H9 (cell line): ENCODE measurements around the gene ARID1B. TPM values are rescaled to one million over a fixed set of nuclear protein-coding genes. Genes with fewer than 3 reads are reported as not detected.

Source experiments
- DNase-seq: peaks from one replicate; pipeline ENCODE4 v3.0.0-alpha.2; 2017
- H2AFZ ChIP-seq: one replicate; pipeline ENCODE4 v1.6.1; 2013; ENCODE audit warnings: mild to moderate bottlenecking, low read length, control low read depth, moderate library complexity
- H2AK5ac ChIP-seq: 2 replicates; pipeline ENCODE4 v1.6.1; 2013; ENCODE audit warnings: low read length, control low read depth, mixed read lengths; ENCODE audit not compliant: insufficient read length
- H2BK120ac ChIP-seq: one replicate; pipeline ENCODE4 v1.6.1; 2013; ENCODE audit warnings: low read depth, mild to moderate bottlenecking, low read length, control low read depth, inconsistent platforms; ENCODE audit not compliant: poor library complexity, severe bottlenecking
- H2BK12ac ChIP-seq: 2 replicates; pipeline ENCODE4 v1.6.1; 2013; ENCODE audit warnings: low read length, control low read depth, mixed read lengths, low read depth; ENCODE audit not compliant: insufficient read length
- H2BK15ac ChIP-seq: 2 replicates; pipeline ENCODE4 v1.6.1; 2013; ENCODE audit warnings: low read depth, low read length, control low read depth
- H2BK20ac ChIP-seq: one replicate; pipeline ENCODE4 v1.6.1; 2013; ENCODE audit warnings: low read depth, mild to moderate bottlenecking, low read length, control low read depth, inconsistent platforms; ENCODE audit not compliant: poor library complexity, severe bottlenecking
- H2BK5ac ChIP-seq: 2 replicates; pipeline ENCODE4 v1.6.1; 2013; ENCODE audit warnings: low read length, control low read depth, mixed read lengths; ENCODE audit not compliant: insufficient read length
- H3K14ac ChIP-seq: 2 replicates; pipeline ENCODE4 v1.6.1; 2013; ENCODE audit warnings: low read length, control low read depth; ENCODE audit not compliant: insufficient read depth
- H3K18ac ChIP-seq: 2 replicates; pipeline ENCODE4 v1.6.1; 2013; ENCODE audit warnings: low read depth, mild to moderate bottlenecking, mixed read lengths, low read length, control low read depth; ENCODE audit not compliant: insufficient read length
- H3K23ac ChIP-seq: 2 replicates; pipeline ENCODE4 v1.6.1; 2013; ENCODE audit warnings: low read length, control low read depth, mixed read lengths, low read depth; ENCODE audit not compliant: insufficient read length
- H3K23me2 ChIP-seq: 2 replicates; pipeline ENCODE4 v1.6.1; 2013; ENCODE audit warnings: low read depth, mild to moderate bottlenecking, mixed read lengths, low read length, control low read depth; ENCODE audit not compliant: insufficient read length, poor library complexity, severe bottlenecking
- H3K27ac ChIP-seq: 2 replicates; pipeline ENCODE4 v1.5.1; 2013; ENCODE audit warnings: low read length, control low read depth, mixed read lengths, low read depth; ENCODE audit not compliant: insufficient read length
- H3K27me3 ChIP-seq: 2 replicates; pipeline ENCODE4 v1.6.1; 2013; ENCODE audit warnings: low read length, control low read depth, inconsistent platforms; ENCODE audit not compliant: insufficient read depth
- H3K4ac ChIP-seq: 2 replicates; pipeline ENCODE4 v1.6.1; 2013; ENCODE audit warnings: low read depth, mild to moderate bottlenecking, control low read depth, inconsistent platforms, low read length, moderate library complexity
- H3K4me1 ChIP-seq: 2 replicates; pipeline ENCODE4 v1.6.1; 2013; ENCODE audit warnings: low read length, control low read depth, inconsistent platforms; ENCODE audit not compliant: insufficient read depth
- H3K4me2 ChIP-seq: 2 replicates; pipeline ENCODE4 v1.6.1; 2013; ENCODE audit warnings: low read length, control low read depth, mixed read lengths; ENCODE audit not compliant: insufficient read length, insufficient read depth
- H3K56ac ChIP-seq: 2 replicates; pipeline ENCODE4 v1.6.1; 2013; ENCODE audit warnings: low read depth, mild to moderate bottlenecking, mixed read lengths, low read length, control low read depth; ENCODE audit not compliant: insufficient read length
- H3K79me1 ChIP-seq: 2 replicates; pipeline ENCODE4 v1.6.1; 2013; ENCODE audit warnings: low read depth, mild to moderate bottlenecking, moderate library complexity, low read length, control low read depth, inconsistent platforms; ENCODE audit not compliant: insufficient read depth, poor library complexity, severe bottlenecking
- H3K79me2 ChIP-seq: 2 replicates; pipeline ENCODE4 v1.6.1; 2013; ENCODE audit warnings: low read length, control low read depth, inconsistent platforms; ENCODE audit not compliant: insufficient read depth
- H3K9ac ChIP-seq: 2 replicates; pipeline ENCODE4 v1.6.1; 2013; ENCODE audit warnings: low read length, control low read depth, mixed read lengths; ENCODE audit not compliant: insufficient read length; ENCODE audit errors: extremely low read depth
- H3K9me3 ChIP-seq: one replicate; pipeline ENCODE4 v1.6.1; 2013; ENCODE audit warnings: low read depth, low read length, inconsistent platforms; ENCODE audit not compliant: control insufficient read depth
- H3T11ph ChIP-seq: one replicate; pipeline ENCODE4 v1.6.1; 2013; ENCODE audit warnings: mild to moderate bottlenecking, low read length, control low read depth, inconsistent platforms
- H4K20me1 ChIP-seq: one replicate; pipeline ENCODE4 v1.6.1; 2013; ENCODE audit not compliant: control insufficient read depth, insufficient read length, insufficient read depth
- H4K5ac ChIP-seq: 2 replicates; pipeline ENCODE4 v1.6.1; 2013; ENCODE audit warnings: low read depth, mild to moderate bottlenecking, mixed read lengths, low read length, control low read depth; ENCODE audit not compliant: insufficient read length
- H4K8ac ChIP-seq: replicated peaks from 2 replicates; pipeline ENCODE4 v1.6.1; 2013; ENCODE audit warnings: low read length, control low read depth, mixed read lengths, low read depth; ENCODE audit not compliant: insufficient read length
- H4K91ac ChIP-seq: 2 replicates; pipeline ENCODE4 v1.6.1; 2013; ENCODE audit warnings: low read depth, mild to moderate bottlenecking, moderate library complexity, mixed read lengths, low read length, control low read depth; ENCODE audit not compliant: insufficient read length
- H3K27ac Mint-ChIP-seq, 3 experiments: 2 replicates in 2 of 3; 3 replicates in 1 of 3; pipeline ENCODE4 v1.8.0; 2020 to 2021; ENCODE audit warnings: mixed read lengths in 3 of 3, mild to moderate bottlenecking in 1 of 3, moderate library complexity in 1 of 3
- H3K27me3 Mint-ChIP-seq: 2 replicates; pipeline ENCODE4 v1.8.0; 2021; ENCODE audit warnings: low read depth, mild to moderate bottlenecking, moderate library complexity, mixed read lengths
- H3K36me3 Mint-ChIP-seq, 3 experiments: 2 replicates in 2 of 3; 3 replicates in 1 of 3; pipeline ENCODE4 v1.8.0; 2020 to 2021; ENCODE audit warnings: low read depth in 3 of 3, mixed read lengths in 3 of 3; ENCODE audit not compliant: insufficient read depth in 1 of 3
- H3K4me1 Mint-ChIP-seq, 2 experiments: 2 replicates each; pipeline ENCODE4 v1.8.0; 2020; ENCODE audit warnings: mixed read lengths in 2 of 2
- H3K4me3 Mint-ChIP-seq, 2 experiments: 2 replicates in 1 of 2; 3 replicates in 1 of 2; pipeline ENCODE4 v1.8.0; 2020 to 2021; ENCODE audit warnings: mild to moderate bottlenecking in 2 of 2, mixed read lengths in 2 of 2, moderate library complexity in 1 of 2
- H3K9me3 Mint-ChIP-seq, 2 experiments: 2 replicates in 1 of 2; 3 replicates in 1 of 2; pipeline ENCODE4 v1.8.0; 2020; ENCODE audit warnings: mild to moderate bottlenecking in 2 of 2, mixed read lengths in 2 of 2, moderate library complexity in 1 of 2
- WGBS: extraction: QIAGEN DNeasy Blood & Tissue Kit; methylation state at CpG from one replicate; pipeline ENCODE4 v1.1.7; 2013; ENCODE audit warnings: missing lambda C conversion rate, low lambda C conversion rate, mixed read lengths; ENCODE audit not compliant: insufficient read length; ENCODE audit errors: extremely low coverage; 5-methylcytosine and 5-hydroxymethylcytosine counted together
- total RNA-seq: library from RNA; stranded (reverse); gene quantifications from 2 replicates; pipeline ENCODE4 v1.2.1, GENCODE V29; 2021
- TF ChIP-seq, protein P1 (sequence below): fragments of 200-600 bp; sonication (generic); conservative IDR thresholded peaks from 3 replicates; pipeline ENCODE4 v1.8.0; 2021; ENCODE audit warnings: antibody characterized with exemption, mild to moderate bottlenecking

ARID1B gene
- total RNA-seq, 1 experiment from 2014 or later: 88.2 TPM

DNA sequence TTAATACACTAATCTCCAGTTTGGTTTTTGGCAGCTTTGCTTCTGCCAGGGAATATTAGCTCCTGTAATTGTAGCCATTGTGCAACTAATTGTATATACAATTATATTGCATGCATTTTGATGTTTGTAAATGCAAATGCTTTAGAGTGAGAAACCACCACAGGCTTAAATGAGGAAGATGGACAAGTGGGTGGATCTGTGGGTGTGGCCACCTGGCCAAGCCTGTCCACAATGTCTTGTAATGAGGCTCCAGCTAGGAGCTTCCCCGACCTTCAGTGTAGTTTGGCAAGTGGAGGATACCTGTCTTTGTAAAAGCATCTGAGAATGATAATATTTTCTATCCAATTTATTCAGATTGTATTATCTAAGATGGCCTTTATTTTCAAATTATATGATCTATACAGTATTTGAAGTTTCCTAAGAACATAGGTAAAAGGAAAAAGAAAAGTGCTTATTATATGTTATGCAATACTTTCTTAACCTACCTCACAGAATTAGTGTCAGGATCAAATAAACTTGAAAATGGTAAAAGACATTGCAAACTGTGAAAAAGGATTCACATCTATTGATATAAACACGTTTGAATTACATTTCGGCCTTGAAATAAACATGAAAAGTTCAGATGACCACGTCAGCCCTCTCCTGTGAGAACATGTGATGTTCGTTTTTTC is 49.3 kb upstream of the ARID1B start:
- Mint-ChIP-seq H3K27me3 (no peaks in the 10 kb centered on the region; the same call in 1 of the 2 replicates), H3K4me3 (no peak overlapping the region), H3K36me3 (0 out of 7 replicates have a peak, but pooled peaks cover 0 to 6% (median 0%) of the 10 kb centered on the region in 3 experiments), H3K4me1 (peaks cover 6% of the 10 kb centered on the region in 2 experiments; a peak in 1 of 4 replicates), H3K9me3 (no peaks in the 10 kb centered on the region), H3K27ac (no peak overlapping the region)
- DNase-seq: no peak
- H3K27ac ChIP-seq: no peak overlapping the region
- no peak overlapping the region for H3K4ac ChIP-seq
- no peak overlapping the region for H4K5ac ChIP-seq
- H4K20me1 ChIP-seq: no peaks in the 10 kb centered on the region
- H3K4me1 ChIP-seq: no peaks in the 10 kb centered on the region
- H2BK15ac ChIP-seq: no peak overlapping the region
- no peak overlapping the region for H3K9ac ChIP-seq
- no peaks in the 10 kb centered on the region for H3K23me2 ChIP-seq
- TF ChIP-seq, protein P1, sequence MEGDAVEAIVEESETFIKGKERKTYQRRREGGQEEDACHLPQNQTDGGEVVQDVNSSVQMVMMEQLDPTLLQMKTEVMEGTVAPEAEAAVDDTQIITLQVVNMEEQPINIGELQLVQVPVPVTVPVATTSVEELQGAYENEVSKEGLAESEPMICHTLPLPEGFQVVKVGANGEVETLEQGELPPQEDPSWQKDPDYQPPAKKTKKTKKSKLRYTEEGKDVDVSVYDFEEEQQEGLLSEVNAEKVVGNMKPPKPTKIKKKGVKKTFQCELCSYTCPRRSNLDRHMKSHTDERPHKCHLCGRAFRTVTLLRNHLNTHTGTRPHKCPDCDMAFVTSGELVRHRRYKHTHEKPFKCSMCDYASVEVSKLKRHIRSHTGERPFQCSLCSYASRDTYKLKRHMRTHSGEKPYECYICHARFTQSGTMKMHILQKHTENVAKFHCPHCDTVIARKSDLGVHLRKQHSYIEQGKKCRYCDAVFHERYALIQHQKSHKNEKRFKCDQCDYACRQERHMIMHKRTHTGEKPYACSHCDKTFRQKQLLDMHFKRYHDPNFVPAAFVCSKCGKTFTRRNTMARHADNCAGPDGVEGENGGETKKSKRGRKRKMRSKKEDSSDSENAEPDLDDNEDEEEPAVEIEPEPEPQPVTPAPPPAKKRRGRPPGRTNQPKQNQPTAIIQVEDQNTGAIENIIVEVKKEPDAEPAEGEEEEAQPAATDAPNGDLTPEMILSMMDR: no peak
- H2BK12ac ChIP-seq: no peak overlapping the region
- no peak overlapping the region for H4K8ac ChIP-seq
- no peak overlapping the region for H2BK120ac ChIP-seq
- no peak overlapping the region for H2BK5ac ChIP-seq
- H3K79me2 ChIP-seq: no peaks in the 10 kb centered on the region
- H3K27me3 ChIP-seq: no peaks in the 10 kb centered on the region
- no peak overlapping the region for H3K18ac ChIP-seq
- no peak overlapping the region for H3T11ph ChIP-seq
- H4K91ac ChIP-seq: no peak overlapping the region
- no peak overlapping the region for H2AK5ac ChIP-seq
- no peaks in the 10 kb centered on the region for H3K9me3 ChIP-seq
- no peak overlapping the region for H3K23ac ChIP-seq
- no peak overlapping the region for H2AFZ ChIP-seq
- H3K56ac ChIP-seq: no peak overlapping the region
- no peaks in the 10 kb centered on the region for H3K79me1 ChIP-seq
- no peak overlapping the region for H3K4me2 ChIP-seq
- no CpG with 5 or more reads among the region's 5 CpGs for WGBS
- no peak overlapping the region for H3K14ac ChIP-seq
- H2BK20ac ChIP-seq: no peak overlapping the region
